Tibial artery (tissue), 4 donors: Measurements from ENCODE around the gene FMNL3.
"Not testable (repeated sequence)": the region's sequence is repeated elsewhere in the genome, so short reads cannot be mapped to it uniquely, and the experiment has no call there.

Experiments used
- DNase-seq, 2 donors: peaks; one replicate each; pipeline ENCODE4 v3.0.0-alpha.2; 2019
- H3K27ac ChIP-seq, 2 donors: fragments of 200-600 bp; sonication (generic) in 1 of 2; 1 replicate in 1 of 2; 2 replicates in 1 of 2; pipeline ENCODE4 v1.5.1; 2018 to 2019; ENCODE audit warnings: mild to moderate bottlenecking in 1 of 2
- H3K27me3 ChIP-seq, 2 donors: fragments of 200-600 bp; sonication (generic) in 1 of 2; one replicate each; pipeline versions ENCODE4 v1.5.1 to v1.6.0; 2016 to 2019
- H3K36me3 ChIP-seq, 3 donors: fragments of 200-600 bp; sonication (generic) in 2 of 3; one replicate each; pipeline ENCODE4 v1.5.1; 2016 to 2019; ENCODE audit warnings: mild to moderate bottlenecking in 2 of 3
- H3K4me1 ChIP-seq, 4 donors: fragments of 200-600 bp; sonication (generic) in 2 of 4; 1 replicate in 3 of 4; 2 replicates in 1 of 4; pipeline ENCODE4 v1.5.1; 2016 to 2019
- H3K4me3 ChIP-seq, 2 donors: fragments of 200-600 bp; sonication (generic) in 1 of 2; 1 replicate in 1 of 2; 2 replicates in 1 of 2; pipeline ENCODE4 v1.5.1; 2018 to 2019; ENCODE audit warnings: mild to moderate bottlenecking in 2 of 2
- H3K9me3 ChIP-seq, 3 donors: fragments of 200-600 bp; sonication (generic) in 1 of 3; one replicate each; pipeline ENCODE4 v1.5.1; 2016 to 2019
- intact Hi-C: fragments of 100-400 bp; cut with DNase I; formaldehyde crosslinking; loops from one replicate; pipeline ENCODE4 v1.15.0; 2023; ENCODE audit warnings: low total_unique reads
- TF ChIP-seq, protein P1 (sequence below), 2 experiments: fragments of 200-600 bp in 1 of 2; fragments of 450-650 bp in 1 of 2; IDR thresholded peaks; one replicate each; pipeline ENCODE4 v1.5.1; 2017 to 2019; ENCODE audit warnings: antibody characterized with exemption in 2 of 2, mild to moderate bottlenecking in 1 of 2, moderate library complexity in 1 of 2

Gene FMNL3

DNA sequence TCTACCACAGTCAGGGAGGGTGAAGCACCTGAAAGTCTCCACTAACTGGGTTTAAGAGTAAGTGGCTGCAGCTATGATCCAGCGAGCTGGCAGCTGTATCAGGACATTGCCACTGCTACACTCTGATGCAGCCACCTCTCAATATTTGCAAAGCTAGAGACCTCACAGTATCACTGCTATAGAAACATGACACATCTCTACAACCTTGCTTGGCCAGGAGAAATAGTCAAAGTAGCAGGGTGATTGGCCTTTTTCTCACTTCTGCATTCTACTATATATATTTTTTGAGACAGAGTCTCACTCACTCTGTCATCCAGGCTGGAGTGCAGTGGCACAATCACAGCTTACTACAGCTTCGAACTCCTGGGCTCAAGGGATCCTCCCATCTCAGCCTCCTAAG, 9.3 kb upstream of the FMNL3 start:
- no peak overlapping the region for H3K4me3 ChIP-seq
- TF ChIP-seq, protein P1, sequence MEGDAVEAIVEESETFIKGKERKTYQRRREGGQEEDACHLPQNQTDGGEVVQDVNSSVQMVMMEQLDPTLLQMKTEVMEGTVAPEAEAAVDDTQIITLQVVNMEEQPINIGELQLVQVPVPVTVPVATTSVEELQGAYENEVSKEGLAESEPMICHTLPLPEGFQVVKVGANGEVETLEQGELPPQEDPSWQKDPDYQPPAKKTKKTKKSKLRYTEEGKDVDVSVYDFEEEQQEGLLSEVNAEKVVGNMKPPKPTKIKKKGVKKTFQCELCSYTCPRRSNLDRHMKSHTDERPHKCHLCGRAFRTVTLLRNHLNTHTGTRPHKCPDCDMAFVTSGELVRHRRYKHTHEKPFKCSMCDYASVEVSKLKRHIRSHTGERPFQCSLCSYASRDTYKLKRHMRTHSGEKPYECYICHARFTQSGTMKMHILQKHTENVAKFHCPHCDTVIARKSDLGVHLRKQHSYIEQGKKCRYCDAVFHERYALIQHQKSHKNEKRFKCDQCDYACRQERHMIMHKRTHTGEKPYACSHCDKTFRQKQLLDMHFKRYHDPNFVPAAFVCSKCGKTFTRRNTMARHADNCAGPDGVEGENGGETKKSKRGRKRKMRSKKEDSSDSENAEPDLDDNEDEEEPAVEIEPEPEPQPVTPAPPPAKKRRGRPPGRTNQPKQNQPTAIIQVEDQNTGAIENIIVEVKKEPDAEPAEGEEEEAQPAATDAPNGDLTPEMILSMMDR (IDR thresholded peaks at IDR 0.05), result no peak
- H3K9me3 ChIP-seq, result no peaks in the 10 kb centered on the region
- no peaks in the 10 kb centered on the region for H3K36me3 ChIP-seq
- no peak overlapping the region for H3K27ac ChIP-seq
- H3K27me3 ChIP-seq, result peaks cover 0 to 24% of the 10 kb centered on the region in 2 donors
- H3K4me1 ChIP-seq, result no peaks in the 10 kb centered on the region
- intact Hi-C loops, result no loop called here
- no peak for DNase-seq

DNA sequence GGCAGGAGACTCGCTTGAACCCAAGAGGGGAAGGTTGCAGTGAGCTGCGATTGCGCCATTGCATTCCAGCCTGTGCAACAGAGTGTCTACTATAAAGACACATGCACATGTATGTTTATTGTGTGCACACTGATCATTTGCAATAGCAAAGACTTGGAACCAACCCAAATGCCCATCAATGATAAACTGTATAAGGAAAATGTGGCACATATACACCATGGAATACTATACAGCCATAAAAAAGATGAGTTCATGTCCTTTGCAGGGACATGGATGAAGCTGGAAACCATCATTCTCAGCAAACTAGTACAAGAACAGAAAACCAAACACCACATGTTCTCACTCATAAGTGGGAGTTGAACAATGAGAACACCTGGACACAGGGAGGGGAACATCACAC, 6.7 kb upstream of the FMNL3 start:
- H3K9me3 ChIP-seq, H3K4me1 ChIP-seq, H3K27ac ChIP-seq, intact Hi-C loops, H3K36me3 ChIP-seq, DNase-seq, H3K4me3 ChIP-seq: not testable (repeated sequence)
- peaks cover 0 to 24% of the 10 kb centered on the region in 2 donors for H3K27me3 ChIP-seq

DNA sequence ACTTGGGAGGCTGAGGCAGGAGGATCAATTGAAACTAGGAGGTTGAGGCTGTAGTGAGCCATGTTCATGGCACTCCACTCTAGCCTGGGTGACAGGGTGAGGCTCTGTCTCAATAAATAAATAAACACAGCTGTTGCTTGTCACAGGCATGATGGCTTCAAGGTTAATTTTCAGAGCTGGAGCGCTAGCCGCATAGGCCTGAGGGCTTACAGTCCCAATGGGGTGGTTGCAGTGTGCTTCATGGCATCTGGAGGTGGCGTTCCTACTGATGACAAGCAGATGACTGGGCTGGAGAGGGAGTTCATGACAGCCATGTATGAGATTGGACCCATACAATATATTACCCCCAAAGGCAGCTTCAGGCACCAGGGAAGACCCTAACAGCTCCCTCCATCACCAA, 1.6 kb upstream of the FMNL3 start:
- Histone ChIP-seq H3K9me3 (no peaks in the 10 kb centered on the region), H3K4me3 (no peak overlapping the region), H3K27ac (no peak overlapping the region), H3K4me1 (peaks cover 0 to 23% (median 17%) of the 10 kb centered on the region in 4 donors), H3K36me3 (no peaks in the 10 kb centered on the region), H3K27me3 (peaks cover 0 to 4% of the 10 kb centered on the region in 2 donors)
- intact Hi-C loops, result loop anchor here (5.0 kb wide), 1 partner anchor 37 kb away; no protein-coding TSS in a partner anchor
- TF ChIP-seq, protein P1 (IDR thresholded peaks at IDR 0.05), result no peak
- no peak for DNase-seq

DNA sequence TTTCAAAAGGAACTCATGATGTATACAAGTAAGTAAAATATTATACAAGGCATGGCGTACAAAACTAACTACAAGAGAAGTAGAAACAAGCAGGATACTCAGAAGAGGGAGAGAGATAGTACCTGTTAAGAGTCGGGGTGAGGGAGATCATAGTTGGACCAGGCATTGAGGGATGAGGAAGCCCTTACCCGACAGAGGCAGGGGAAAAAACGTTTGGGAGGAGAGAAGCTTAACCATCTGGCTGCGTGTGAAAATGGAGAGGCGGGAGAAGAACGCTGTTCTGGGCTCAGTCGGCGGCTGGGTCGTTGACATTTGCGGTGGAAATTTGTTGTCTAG, 575 bp upstream of the FMNL3 start:
- Histone ChIP-seq H3K36me3 (no peaks in the 10 kb centered on the region), H3K9me3 (no peaks in the 10 kb centered on the region), H3K4me3 (no peak overlapping the region), H3K4me1 (peaks cover 0 to 33% (median 23%) of the 10 kb centered on the region in 4 donors), H3K27me3 (no peaks in the 10 kb centered on the region), H3K27ac (peak overlapping the region in 1 of 2 donors; percentile 18)
- no peak for DNase-seq
- intact Hi-C loops, result loop anchor here (1.0 to 5.0 kb wide), 2 partner anchors 35 to 63 kb away; no protein-coding TSS in a partner anchor
- TF ChIP-seq, protein P1 (IDR thresholded peaks at IDR 0.05), result no peak

DNA sequence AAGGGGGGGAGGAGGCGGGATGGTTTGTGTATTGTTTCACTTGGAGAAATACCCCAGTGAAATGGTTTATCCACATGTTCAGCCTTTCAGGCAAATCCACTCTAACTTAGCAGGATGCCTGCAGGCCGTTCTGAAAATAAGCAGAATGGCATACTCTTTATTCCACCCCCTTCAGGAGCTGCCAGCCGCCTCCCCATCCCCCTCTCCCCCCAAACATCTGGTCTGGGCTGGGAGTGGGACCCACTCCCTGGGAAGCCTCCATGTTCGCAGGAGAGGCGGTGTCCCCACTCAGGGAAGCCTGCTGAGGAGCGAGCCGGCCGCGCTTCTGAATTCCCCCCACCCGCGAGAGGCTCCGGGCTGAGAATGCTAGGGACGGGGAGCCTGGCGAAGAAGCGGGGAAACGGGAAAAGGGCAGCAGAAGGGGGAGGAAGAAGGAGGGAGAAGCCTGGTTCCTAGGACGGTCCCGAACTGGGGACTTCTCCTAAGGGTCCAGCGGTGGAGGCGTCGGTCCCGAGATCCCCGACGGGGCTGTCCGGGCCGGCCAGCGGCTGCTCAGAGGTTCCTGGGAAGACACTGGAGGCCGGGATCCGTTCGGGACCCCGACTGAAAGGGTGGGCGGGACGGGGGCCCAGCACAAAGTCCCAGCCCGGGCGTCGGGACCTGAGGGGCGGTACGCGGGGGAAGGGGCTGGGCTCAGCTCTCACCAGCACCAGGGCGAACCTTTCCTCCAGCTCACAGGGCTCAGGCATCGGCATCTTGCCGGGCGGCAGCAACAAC, 666 bp downstream of the FMNL3 start:
- TF ChIP-seq, protein P1 (IDR thresholded peaks at IDR 0.05), result peak in 1 of 2 experiments; percentile 10
- Histone ChIP-seq H3K4me3 (peak overlapping the region; percentile 83 to 97), H3K9me3 (no peaks in the 10 kb centered on the region), H3K36me3 (no peaks in the 10 kb centered on the region), H3K4me1 (peaks cover 0 to 43% (median 25%) of the 10 kb centered on the region in 4 donors), H3K27me3 (no peaks in the 10 kb centered on the region), H3K27ac (peak overlapping the region; percentile 94 to 97)
- peak; percentile 25 to 79 for DNase-seq
- intact Hi-C loops, result loop anchor here (1.0 to 5.0 kb wide), 2 partner anchors 34 to 62 kb away; no protein-coding TSS in a partner anchor

DNA sequence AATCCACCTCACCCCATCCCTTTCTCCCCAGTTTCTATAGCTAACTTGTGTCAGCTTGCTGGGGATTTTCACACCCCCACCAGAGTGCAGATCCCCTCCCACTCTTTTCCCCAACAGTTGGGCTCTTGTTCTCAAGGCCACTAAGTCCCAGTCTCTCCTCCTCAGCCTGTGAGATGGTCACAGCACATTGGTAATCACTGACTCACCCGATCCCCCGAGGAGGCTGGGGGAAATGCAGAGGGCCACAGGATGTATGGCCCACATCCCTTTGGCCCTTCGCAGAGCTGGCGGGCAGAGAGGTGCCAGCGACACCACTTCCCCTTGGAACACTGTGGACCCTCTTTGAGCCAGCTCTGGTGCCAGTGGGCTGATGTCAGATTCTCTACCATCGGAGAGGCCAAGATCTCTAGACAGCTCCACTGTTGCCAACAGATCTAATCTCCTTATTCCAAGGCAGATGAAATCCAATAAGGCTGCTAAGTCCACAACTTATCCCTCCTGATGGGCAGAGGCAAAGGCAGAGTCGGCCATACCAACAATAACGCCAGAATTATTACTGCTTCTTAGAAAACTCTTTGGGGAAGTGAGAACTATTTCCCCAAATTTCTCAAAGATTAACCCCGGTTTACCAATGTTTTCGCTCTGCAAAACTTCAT, 1.6 kb downstream of the FMNL3 start:
- TF ChIP-seq, protein P1 (IDR thresholded peaks at IDR 0.05), result no peak
- Histone ChIP-seq H3K27me3 (no peaks in the 10 kb centered on the region), H3K36me3 (no peaks in the 10 kb centered on the region), H3K4me3 (peak overlapping the region; percentile 83 to 97), H3K4me1 (peaks cover 0 to 46% (median 25%) of the 10 kb centered on the region in 4 donors), H3K27ac (peak overlapping the region; percentile 94 to 97), H3K9me3 (no peaks in the 10 kb centered on the region)
- peak; percentile 39 to 77 for DNase-seq
- intact Hi-C loops, result loop anchor here (5.0 kb wide), 1 partner anchor 33 kb away; no protein-coding TSS in a partner anchor
